SH-SY5Y (cell line): ENCODE results near the gene HMCN1.

ENCODE experiments used
- GATA2 ChIP-seq: IDR thresholded peaks from 2 replicates; pipeline ENCODE4 v1.6.1; 2011; ENCODE audit warnings: mild to moderate bottlenecking, low read depth, low read length
- GATA3 ChIP-seq: IDR thresholded peaks from 2 replicates; pipeline ENCODE4 v1.6.1; 2011; ENCODE audit warnings: low read depth, mild to moderate bottlenecking, low read length, moderate library complexity

DNA sequence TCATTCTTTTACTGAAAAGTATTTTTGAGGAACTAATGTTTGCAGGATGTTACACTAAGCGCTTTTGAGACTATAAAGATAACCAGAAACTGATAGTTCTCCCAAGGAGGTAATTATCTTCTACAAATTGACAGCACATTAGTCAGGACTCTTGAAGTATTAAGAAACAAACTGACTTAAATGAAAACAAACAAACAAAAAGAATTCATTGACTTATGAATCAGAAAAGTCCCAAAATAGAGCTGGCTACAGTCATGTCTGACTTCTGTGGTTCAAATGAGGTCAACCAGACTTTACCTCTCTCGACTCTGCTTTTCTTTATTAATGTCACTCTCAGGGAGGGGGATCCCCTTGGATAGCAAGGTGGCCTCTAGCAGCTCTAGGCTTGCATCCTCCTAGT is 344.1 kb downstream of the HMCN1 start:
- TF ChIP-seq GATA2 (no peak), GATA3 (no peak)
